ENCODE data around the gene LEO1.

Gene LEO1

GRCh38 chr15:51947124-51947523 is 24.5 kb downstream of the LEO1 start:
- Histone ChIP-seq H3K4me3 (ENCODE audit: low read depth, low read length, poor library complexity, severe bottlenecking) (no peak overlapping the region), H3K4me2 (ENCODE audit: low read length) (no peak overlapping the region), H3F3A (ENCODE audit: insufficient read depth, low read length) (no peaks in the 10 kb centered on the region), H3K9ac (ENCODE audit: low read length) (no peak overlapping the region), H3K9me3 (ENCODE audit: low read length) (no peaks in the 10 kb centered on the region), H3K79me2 (ENCODE audit: insufficient read depth, low read length) (no peaks in the 10 kb centered on the region), H3K36me3 (ENCODE audit: insufficient read depth, low read length) (peaks cover 77% of the 10 kb centered on the region), H2AFZ (ENCODE audit: low read length) (no peak overlapping the region), H4K20me1 (ENCODE audit: insufficient read depth, low read length) (no peaks in the 10 kb centered on the region), H3K9me2 (ENCODE audit: low read depth, low read length) (no peaks in the 10 kb centered on the region), H3K27ac (ENCODE audit: low read depth, low read length, poor library complexity, severe bottlenecking) (no peak overlapping the region), H3K4me1 (ENCODE audit: insufficient read depth, low read length, severe bottlenecking) (no peaks in the 10 kb centered on the region), H3K27me3 (ENCODE audit: insufficient read depth, low read length) (no peaks in the 10 kb centered on the region)
- TF ChIP-seq EZH2 (IDR thresholded peaks at IDR 0.05; ENCODE audit: borderline replicate concordance, low read length): no peak
- TF ChIP-seq CTCF (IDR thresholded peaks at IDR 0.05; ENCODE audit: low read length): no peak

- TF ChIP-seq CTCF (IDR thresholded peaks at IDR 0.05; ENCODE audit: low read length) (no peak), EZH2 (IDR thresholded peaks at IDR 0.05; ENCODE audit: borderline replicate concordance, low read length) (no peak)
- H3F3A ChIP-seq (ENCODE audit: insufficient read depth, low read length): peaks cover 12% of the 10 kb centered on the region; the same call in 1 of the 2 replicates
- no peak overlapping the region for H3K4me3 ChIP-seq (ENCODE audit: low read depth, low read length, poor library complexity, severe bottlenecking)
- no peaks in the 10 kb centered on the region for H3K27me3 ChIP-seq (ENCODE audit: insufficient read depth, low read length)
- H3K4me2 ChIP-seq (ENCODE audit: low read length): no peak overlapping the region
- H3K9me3 ChIP-seq (ENCODE audit: low read length): no peaks in the 10 kb centered on the region
- peaks cover 45% of the 10 kb centered on the region for H3K36me3 ChIP-seq (ENCODE audit: insufficient read depth, low read length)
- H3K4me1 ChIP-seq (ENCODE audit: insufficient read depth, low read length, severe bottlenecking): peaks cover 28% of the 10 kb centered on the region
- H3K9me2 ChIP-seq (ENCODE audit: low read depth, low read length): no peaks in the 10 kb centered on the region
- H2AFZ ChIP-seq (ENCODE audit: low read length): no peak overlapping the region
- H3K9ac ChIP-seq (ENCODE audit: low read length): no peak overlapping the region
- no peaks in the 10 kb centered on the region for H4K20me1 ChIP-seq (ENCODE audit: insufficient read depth, low read length)
- H3K79me2 ChIP-seq (ENCODE audit: insufficient read depth, low read length): no peaks in the 10 kb centered on the region
- no peak overlapping the region for H3K27ac ChIP-seq (ENCODE audit: low read depth, low read length, poor library complexity, severe bottlenecking)
Measured at GRCh38 chr15:51939216-51939615, 32.4 kb downstream of the LEO1 start.

GRCh38 chr15:51938286-51938685 is 33.3 kb downstream of the LEO1 start:
- Histone ChIP-seq H3K79me2 (ENCODE audit: insufficient read depth, low read length) (no peaks in the 10 kb centered on the region), H3F3A (ENCODE audit: insufficient read depth, low read length) (peaks cover 12% of the 10 kb centered on the region; the same call in 1 of the 2 replicates), H3K9me3 (ENCODE audit: low read length) (no peaks in the 10 kb centered on the region), H3K4me3 (ENCODE audit: low read depth, low read length, poor library complexity, severe bottlenecking) (no peak overlapping the region), H3K9ac (ENCODE audit: low read length) (no peak overlapping the region), H3K4me1 (ENCODE audit: insufficient read depth, low read length, severe bottlenecking) (peaks cover 38% of the 10 kb centered on the region), H3K4me2 (ENCODE audit: low read length) (no peak overlapping the region), H4K20me1 (ENCODE audit: insufficient read depth, low read length) (no peaks in the 10 kb centered on the region), H3K36me3 (ENCODE audit: insufficient read depth, low read length) (peaks cover 37% of the 10 kb centered on the region), H2AFZ (ENCODE audit: low read length) (no peak overlapping the region), H3K9me2 (ENCODE audit: low read depth, low read length) (no peaks in the 10 kb centered on the region), H3K27me3 (ENCODE audit: insufficient read depth, low read length) (no peaks in the 10 kb centered on the region), H3K27ac (ENCODE audit: low read depth, low read length, poor library complexity, severe bottlenecking) (no peak overlapping the region)
- no peak for TF ChIP-seq EZH2 (IDR thresholded peaks at IDR 0.05; ENCODE audit: borderline replicate concordance, low read length)
- TF ChIP-seq CTCF (IDR thresholded peaks at IDR 0.05; ENCODE audit: low read length): no peak
